HG03135 (cell line): ENCODE measurements around the gene DIAPH3.

Experiments used
- ATAC-seq: cut with Tn5 transposase; IDR thresholded peaks from one replicate; pipeline ENCODE4 v1.9.1; 2021; ENCODE audit warnings: mild to moderate bottlenecking, moderate library complexity; ENCODE audit not compliant: unreplicated experiment

DIAPH3 gene

DNA sequence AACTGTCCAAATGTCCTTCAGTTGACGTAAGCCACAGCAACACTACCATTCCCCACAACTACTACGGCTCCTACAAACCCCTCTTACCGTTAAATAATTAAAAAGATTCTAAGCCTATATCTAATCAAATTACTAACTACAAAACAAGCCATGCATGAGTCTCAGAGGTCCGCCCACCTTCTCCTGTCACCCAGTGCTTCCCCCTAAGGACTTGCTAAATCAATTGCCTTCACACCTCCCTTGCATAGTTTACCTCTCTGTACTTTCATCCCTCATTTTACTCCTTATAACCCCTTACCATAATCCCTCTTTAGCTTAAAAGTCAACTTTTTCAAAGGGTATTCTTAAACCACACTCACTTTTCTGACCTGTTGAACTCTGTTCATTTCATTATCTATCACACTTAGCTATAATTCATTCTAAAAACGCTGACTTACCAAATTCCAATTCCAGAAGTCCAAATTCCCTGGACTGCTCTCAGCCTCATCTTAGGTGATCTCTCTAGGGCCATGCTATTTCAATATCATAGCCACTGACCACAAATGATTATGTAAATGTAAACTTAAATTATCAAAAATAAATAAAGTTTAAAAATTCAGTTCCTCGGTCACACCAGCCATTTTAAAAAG is 187.8 kb downstream of the DIAPH3 start:
- ATAC-seq = no peak

DNA sequence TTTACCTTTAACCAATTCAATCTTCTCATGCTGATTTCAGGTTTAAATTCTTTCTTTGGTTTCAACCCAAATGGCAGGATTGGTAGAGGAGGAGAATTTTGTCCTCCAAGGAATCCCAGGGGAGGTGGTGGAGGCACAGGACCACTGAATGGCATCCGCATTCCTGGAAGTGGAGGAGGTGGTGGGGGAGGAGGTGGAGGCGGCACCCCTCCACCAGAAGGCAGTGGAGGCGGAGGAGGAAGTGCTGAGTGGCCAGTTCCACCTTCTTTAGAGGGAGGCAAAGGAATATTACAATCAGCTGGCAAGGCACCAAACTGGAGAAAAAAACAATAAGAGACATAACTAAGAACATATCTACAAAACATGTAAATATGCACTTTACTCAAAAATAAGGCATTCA is 192.9 kb downstream of the DIAPH3 start:
- no peak for ATAC-seq

DNA sequence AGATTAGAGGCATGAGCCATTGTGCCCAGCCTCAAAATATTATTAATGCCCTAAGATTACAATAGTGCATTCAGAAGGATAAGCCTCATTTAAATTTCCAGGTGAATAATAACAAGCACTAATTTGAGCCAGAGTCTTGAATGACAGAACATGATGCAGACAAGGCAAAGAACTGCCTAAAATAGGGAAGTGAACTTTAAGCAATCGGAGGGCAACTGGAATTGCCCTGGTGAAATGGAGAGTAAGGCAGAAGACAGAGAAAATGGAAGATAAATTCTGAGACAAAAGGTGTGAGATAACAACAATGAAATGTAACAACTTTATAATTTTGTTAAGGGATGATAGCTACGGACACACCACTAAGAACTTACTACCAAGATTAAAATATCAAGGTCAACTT is 199.9 kb downstream of the DIAPH3 start:
- no peak for ATAC-seq

DNA sequence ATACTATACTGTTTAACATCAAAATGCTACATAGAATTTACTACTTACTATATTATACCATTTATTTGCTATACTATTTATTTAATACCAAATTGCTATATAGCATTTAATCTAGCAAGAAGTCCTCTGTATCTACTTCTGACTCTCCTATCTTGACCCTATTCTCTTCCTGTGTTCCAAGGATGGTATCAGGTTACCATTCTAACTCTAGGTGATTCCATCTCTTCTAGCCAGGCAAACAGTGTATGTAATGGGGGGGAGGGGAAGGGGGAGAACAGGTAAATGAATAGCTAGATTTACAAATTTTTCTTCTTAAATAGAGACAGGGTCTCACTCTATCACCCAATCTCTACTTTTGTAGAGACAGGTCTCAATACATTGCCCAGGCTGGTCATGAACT is 200.3 kb downstream of the DIAPH3 start:
- no peak for ATAC-seq

DNA sequence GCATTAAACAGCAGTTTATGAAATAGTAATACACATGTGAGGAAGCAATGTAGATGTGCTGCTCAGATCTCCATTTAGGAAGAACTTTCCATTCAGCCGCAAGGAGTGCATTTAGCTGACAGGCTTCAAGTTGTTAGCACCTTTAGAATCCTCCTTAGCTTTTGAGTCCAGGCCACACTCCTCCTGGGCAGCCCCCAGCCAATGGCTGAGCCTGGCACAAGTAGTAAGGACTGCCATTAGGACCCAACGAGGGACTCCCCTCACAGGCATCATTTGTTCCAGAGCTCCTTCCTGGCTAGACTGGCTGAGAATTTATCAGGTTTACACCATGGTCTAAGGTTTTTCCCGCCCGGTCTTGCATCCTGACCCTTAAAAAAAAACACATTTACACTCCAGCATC is 201.4 kb downstream of the DIAPH3 start:
- no peak for ATAC-seq

DNA sequence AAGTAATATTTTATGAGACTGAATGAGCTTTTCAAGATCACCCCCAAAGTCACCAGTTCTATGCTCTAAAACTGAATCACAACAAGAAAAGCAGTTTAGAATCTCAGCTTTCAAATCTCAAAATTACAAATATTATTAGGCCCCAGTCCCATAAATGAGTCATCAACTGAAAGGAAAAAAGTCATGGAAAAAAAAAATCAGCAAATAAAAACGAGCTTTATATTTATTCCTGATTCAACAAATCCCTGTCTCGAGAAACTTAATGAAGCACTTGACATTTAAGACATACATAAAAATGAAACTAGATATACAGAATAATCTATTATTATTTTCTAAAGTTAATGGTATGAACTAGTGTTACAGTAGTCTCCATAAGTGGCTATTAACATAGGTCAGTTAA is 203.0 kb downstream of the DIAPH3 start:
- ATAC-seq = no peak

DNA sequence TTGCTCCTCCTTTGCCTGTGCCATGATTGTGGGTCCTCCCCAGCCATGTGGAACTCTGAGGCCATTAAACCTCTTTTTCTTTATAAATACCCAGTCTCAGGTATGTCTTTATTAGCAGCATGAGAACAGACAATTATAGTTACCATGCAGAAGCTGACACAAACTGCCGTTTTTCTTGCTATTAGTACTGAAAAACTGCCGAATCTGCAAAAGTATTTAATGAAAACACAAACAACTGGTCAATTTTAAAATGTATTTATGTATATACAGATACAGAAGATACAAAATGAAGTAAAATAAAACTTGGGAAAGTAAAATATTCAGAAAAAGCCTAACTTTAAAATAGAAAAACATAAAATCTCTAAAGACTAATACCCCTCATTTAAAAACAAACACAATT is 206.3 kb downstream of the DIAPH3 start:
- no peak for ATAC-seq

DNA sequence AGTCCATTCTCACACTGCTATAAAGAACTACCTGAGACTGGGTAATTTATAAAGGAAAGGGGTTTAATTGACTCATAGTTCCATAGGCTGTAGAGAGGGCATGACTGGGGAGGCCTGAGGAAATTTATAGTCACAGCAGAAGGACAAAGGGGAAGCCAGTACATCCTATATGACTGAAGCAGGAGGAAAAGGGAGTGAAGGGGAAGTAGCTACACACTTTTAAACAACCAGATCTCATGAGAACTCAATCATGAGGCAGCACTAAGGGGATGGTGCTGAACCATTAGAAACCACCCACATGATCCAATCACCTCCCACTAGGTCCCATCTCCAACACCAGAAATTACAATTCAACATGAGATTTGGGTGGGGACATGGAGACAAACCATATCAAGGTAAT is 209.1 kb downstream of the DIAPH3 start:
- ATAC-seq = no peak

DNA sequence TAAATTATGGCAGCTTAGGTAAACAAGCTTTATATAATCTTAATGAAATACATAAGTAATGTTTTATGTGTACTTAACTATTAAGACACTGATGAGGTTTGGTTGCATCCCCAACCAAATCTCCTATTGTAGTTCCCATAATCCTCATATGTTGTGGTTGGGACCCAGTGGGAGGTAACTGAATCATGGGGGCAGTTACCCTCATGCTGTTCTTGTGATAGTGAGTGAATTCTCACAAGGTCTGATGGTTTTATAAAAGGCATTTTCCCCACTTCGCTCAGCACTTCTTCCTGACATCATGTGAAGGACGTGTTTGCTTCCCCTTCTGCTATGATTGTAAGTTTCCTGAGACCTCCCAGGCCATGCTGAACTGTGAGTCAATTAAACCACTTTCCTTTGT is 212.7 kb downstream of the DIAPH3 start:
- no peak for ATAC-seq

DNA sequence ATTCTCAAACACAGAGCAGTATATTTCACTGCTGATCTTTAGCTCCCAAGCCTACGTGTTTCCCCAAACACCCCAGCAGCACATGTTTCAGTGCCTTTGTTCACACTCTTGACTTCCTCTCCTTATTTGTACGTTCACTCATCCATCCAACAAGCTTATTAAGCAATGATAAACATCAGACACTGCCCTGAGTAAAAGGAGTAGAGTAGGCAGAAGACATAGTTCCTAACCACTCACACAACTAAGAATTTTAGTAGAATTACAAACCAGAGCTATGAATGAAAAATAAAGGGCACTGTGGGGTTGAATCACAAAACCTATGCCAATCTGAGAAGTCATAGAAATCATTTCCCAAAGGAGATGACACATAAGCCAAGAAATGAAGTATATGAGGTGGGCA is 213.5 kb downstream of the DIAPH3 start:
- ATAC-seq = no peak

DNA sequence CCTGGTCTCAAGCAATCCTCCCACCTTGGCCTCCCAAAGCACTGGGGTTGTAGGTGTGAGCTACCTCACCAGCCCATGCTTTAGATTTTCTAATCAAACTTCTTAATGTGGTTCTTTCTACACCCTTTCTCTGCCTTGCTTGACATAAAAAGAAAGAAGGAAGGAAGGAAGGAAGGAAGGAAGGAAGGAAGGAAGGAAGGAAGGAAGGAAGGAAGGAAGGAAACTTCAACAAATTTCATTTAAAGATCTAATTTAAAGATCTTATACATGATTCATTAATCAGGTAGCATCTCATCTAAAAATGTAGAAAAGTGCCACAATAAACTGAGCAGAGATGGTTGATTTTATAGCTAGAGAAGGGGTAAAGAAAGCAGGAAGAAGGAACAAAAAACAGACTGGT is 215.0 kb downstream of the DIAPH3 start:
- no peak for ATAC-seq

DNA sequence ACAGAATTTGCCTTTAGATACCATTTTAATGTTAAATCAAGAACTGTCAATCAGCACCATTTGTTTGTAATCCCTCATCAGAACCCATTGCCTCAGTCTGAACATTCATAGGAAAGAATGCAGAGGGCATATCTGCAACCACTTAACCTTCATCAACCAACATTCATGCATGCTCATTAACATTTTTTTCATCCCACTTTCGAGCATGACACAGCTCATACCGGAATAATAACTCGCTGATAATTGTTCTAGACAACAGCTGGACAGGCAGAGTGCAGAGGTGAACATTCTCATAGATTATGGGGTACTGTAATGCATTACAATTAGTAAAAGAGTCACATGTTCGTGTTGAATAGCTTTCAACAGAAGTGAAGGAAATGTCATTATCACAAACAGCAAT is 216.8 kb downstream of the DIAPH3 start:
- ATAC-seq = no peak

DNA sequence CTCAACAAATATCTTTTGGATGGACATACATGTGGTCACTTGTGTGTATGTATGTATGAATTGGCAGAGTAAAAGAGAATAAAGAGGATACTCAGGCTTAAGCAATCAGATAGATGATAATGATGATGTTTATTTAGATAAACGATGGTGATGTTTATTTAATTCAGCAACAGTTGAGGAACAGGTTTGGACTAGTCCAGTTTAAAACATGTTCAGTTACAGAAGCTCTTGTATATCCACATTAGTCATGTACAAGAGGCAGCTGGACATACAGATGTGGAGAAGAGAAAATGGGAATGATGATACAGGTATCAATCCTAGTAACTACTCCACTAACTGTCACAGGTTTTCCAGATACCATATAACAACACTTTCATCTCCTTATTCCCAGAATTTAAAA is 232.1 kb downstream of the DIAPH3 start:
- no peak for ATAC-seq

DNA sequence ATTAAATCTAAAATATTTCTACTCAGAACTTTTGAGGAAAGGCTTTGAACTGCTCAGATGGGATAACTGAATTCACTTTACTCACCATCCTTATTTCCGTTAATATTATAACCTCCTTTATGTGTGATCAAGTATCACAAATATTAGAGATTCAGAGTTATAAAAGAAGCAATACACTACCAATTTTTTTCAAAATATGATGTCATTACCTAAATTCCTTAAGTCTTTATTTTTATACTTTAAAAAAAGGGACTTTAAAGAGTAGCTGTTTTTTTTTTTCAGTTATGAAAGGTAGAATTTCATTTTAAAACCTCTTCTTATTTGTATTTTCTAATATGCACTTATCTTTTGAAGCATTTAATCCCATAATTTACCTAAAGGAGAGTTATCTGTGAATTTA is 239.5 kb downstream of the DIAPH3 start:
- no peak for ATAC-seq

DNA sequence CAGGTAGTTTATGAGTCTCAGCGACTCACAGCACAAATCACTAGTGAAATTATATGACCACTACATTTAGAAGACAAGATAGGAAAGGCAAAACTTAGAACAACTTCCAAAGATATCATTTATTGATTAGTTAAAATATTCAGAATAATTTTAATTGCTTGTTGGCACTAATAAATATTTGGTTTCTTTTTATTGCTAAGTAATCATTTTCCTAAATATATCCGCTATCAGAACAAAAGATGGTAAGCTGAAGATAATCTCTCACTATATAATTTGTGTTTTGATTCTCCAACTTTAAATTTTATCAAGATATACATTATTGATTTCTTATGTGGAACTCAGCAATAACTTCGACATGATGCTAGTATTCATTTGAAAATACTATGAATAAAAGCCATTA is 248.5 kb downstream of the DIAPH3 start:
- ATAC-seq = no peak

DNA sequence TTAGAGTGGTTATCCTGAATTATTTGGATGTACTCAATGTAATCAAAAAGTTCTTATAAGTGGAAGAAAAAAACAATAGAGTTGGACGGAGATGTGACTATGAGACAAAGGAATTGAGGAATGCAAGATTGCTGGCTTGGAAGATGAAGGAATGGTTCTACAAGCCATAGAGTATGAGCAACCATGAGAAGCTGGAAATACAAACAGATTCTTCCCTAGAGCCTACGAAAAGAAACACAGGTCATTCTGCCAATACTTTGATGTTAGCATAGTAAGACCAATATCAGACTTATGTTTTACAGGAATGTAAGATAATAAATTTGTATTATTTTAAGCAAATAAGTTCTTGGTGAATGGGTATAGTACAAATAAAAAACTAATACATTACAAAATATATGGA is 249.2 kb downstream of the DIAPH3 start:
- ATAC-seq = no peak

DNA sequence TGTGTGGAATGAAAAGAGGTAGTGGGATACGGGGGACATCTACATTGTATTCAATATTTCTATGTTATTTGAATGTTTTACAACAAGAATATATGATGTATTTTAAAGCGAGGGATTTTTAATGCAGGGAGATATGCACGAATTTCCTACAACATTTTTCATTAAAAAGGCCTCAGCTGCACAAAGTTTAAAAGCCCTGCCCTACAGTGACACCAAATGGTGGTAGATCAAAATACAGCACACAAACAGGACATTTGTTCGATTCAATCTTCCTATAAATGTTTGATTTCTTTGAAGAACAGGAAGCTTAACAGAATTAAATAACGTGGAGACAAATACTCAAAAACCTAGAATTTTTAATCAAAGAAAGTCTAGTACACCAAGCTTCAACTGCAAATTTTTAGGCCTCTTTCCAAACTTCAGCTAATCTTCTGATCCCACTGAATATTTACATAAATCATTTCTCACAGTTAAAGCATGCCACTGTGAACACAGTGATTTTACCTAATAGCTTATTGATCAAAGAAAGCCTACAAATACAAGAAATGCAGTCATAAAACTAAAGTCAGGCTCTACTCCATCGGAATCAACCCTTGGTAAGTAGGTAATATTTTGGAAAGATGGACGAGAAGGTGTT is 257.2 kb downstream of the DIAPH3 start:
- ATAC-seq = no peak

DNA sequence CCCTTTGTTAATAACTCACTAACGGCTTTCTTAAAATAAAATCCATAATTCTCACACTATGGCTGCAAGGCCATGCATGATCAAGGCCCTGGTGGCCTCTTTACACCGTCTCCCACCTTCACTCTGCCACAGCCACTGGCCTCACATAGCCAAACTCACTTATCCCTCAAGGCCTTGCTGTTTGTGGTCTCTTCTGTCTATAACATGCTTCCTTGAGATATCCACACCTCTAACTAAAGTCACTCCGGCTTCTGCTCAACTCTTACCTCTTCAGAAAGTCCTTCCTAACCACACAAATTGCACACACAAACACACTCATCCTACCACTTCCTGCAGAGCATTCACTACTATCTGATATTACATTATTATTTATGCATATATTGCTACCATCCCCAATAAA is 262.5 kb downstream of the DIAPH3 start:
- no peak for ATAC-seq

DNA sequence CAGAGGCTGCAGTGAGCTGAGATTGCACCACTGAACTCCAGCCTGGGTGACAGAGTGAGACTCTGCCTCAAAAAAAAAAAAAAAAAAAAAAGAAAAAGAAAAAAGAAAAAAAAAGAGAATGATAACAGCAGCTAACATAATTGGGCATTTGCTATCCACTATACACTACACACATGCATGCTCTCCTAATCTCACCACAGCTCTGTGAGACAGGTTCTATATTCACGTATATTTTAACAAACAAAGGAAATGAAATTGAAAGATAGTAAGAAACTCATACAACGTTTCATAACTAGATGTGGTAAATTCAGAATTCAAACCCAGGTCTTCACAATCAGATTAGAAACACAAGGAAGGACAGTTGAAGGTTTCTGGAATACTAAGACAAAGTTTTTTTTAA is 265.7 kb downstream of the DIAPH3 start:
- no peak for ATAC-seq

DNA sequence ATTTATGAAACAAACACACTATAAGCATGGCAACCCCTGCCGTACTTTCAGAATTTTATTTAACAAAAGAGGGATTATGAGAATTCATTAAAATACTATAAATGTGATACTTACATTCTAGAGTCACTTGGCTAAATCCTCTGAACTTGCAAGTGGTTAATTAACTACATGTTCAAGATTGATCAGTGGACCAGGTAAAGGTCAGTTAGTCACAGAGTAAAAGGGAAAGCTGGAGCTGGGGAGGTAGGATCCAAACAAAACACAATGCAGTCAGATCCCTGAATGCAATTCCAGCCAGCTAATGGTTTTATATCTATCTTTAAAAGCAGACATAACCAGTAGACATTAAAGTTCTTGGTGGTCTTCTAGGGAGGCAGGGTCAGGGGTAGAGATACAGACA is 270.5 kb downstream of the DIAPH3 start:
- no peak for ATAC-seq

DNA sequence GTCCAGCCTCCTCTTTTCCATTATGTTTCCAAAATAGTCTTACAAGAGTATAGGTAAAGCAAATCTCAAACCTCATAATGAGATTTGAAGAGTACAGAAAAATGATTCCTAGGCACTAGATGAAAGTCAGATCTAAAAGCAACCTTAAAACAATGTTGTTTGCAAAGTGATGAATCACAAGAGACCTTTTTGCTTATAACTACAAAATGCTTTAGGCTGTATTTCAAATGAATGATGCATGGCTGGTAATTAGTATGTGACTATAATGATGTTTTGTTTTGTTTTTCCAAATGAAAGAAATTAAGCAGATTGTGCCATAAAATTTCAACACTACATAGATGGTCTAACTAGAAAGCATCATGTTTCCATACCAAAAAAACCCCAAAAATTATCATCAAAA is 272.7 kb downstream of the DIAPH3 start:
- no peak for ATAC-seq

DNA sequence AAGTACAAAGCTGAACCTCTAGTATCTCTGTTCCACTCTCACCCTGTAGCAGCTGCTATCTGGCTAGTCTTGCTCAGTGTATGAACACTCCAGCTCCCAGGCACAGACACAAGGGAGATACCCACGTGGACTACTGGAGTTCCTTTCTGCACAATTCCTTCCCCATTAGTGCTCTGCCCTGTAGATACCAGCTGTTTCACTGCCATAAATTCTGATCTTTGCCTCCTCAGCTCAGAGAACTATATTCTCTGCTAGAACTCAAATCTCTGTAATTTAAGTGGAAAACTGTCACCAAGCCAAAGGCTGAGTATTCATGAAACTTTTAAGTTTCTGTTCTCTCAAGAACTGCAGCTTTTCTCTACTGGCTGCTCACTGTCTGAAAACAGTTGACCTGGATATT is 273.7 kb downstream of the DIAPH3 start:
- no peak for ATAC-seq

DNA sequence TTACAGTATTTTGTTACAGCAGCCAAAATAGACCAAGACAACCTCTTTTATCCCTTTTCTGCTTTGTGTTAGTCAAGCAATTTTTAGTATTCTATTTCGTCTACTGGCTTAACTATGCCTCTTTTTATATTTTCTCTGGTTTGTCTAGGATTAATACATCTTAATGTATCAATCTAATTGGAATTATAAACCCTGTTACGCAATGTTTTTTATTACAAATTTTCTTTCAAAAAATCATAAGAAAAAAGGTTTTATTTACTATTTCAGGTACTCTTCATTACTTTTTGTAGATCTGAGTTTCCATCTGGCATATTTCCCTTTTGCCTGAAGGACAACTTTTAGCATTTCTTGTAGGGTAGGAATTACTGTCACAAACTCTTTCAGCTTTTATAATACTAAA is 275.3 kb downstream of the DIAPH3 start:
- no peak for ATAC-seq
